GM12891 (cell line): Measurements from ENCODE around the gene TBC1D2.

Experiments
- POLR2A ChIP-seq: IDR thresholded peaks from 2 replicates; pipeline ENCODE4 v1.6.1; 2011; ENCODE audit warnings: low read depth, low read length, control low read depth
- POLR2AphosphoS5 ChIP-seq: IDR thresholded peaks from 2 replicates; pipeline ENCODE4 v1.6.1; 2011; ENCODE audit warnings: low read depth, low read length, control low read depth
- SPI1 ChIP-seq: IDR thresholded peaks from 2 replicates; pipeline ENCODE4 v1.6.1; 2011; ENCODE audit warnings: low read depth, low read length, control low read depth

DNA sequence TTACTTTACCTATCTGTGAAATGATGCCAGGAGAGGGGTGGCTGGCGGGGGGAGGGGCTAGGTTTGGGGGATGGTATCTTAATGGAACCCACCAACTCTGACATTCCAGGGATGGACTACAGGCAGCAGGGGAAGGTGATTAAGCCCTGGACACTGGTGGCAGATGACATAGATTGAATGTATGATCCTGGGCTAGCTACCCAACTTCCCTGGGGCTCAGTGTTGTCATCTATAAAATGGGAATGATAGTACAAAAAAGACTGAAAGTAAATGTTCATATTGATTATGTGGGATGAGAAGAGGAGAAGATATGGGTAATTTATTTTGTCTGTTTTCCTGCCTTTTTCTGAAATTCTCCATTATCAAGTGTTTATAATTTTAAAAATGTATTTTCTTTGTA, 69.2 kb downstream of the TBC1D2 start:
- no peak for TF ChIP-seq POLR2AphosphoS5
- TF ChIP-seq POLR2A = no peak
- no peak for TF ChIP-seq SPI1
